Activated CD4-positive, alpha-beta T cell treated with anti-CD3 and anti-CD28 coated beads for 36 hours (primary cell): ENCODE results near the gene A2ML1. TPM values are rescaled to one million over a fixed set of nuclear protein-coding genes. Genes with fewer than 3 reads are reported as not detected.

Source experiments
- ATAC-seq: fragments of 200-7000 bp; cut with Tn5 transposase; one replicate; pipeline ENCODE4 v1.10.0; 2021; ENCODE audit warnings: mild to moderate bottlenecking, moderate library complexity
- CTCF ChIA-PET: fragments of 350-600 bp; sonication (Branson Sonifier 250); formaldehyde crosslinking; loops from one replicate; lab custom pipeline; 2021; ENCODE audit warnings: antibody characterized with exemption; lab: Charles Lee
- POLR2A ChIA-PET: fragments of 350-600 bp; sonication (Branson Sonifier 250); formaldehyde crosslinking; loops from one replicate; lab custom pipeline; 2021; ENCODE audit warnings: antibody characterized with exemption, inconsistent platforms; lab: Charles Lee
- DNase-seq: peaks from one replicate; pipeline ENCODE4 v3.0.0-alpha.2; 2020
- H3K27ac Mint-ChIP-seq: one replicate; pipeline ENCODE4 v1.8.0; 2021; ENCODE audit warnings: mixed read lengths
- H3K27me3 Mint-ChIP-seq: one replicate; pipeline ENCODE4 v1.8.0; 2021; ENCODE audit warnings: mixed read lengths
- H3K36me3 Mint-ChIP-seq: one replicate; pipeline ENCODE4 v1.8.0; 2021; ENCODE audit warnings: low read depth, mixed read lengths
- H3K4me1 Mint-ChIP-seq: one replicate; pipeline ENCODE4 v1.8.0; 2021; ENCODE audit warnings: mixed read lengths
- H3K4me3 Mint-ChIP-seq: one replicate; pipeline ENCODE4 v1.8.0; 2021; ENCODE audit warnings: mild to moderate bottlenecking, moderate library complexity, mixed read lengths
- H3K9me3 Mint-ChIP-seq: one replicate; pipeline ENCODE4 v1.8.0; 2021; ENCODE audit warnings: low read depth, mixed read lengths
- intact Hi-C, 2 experiments: fragments of 100-400 bp; cut with DNase I in 1 of 2; cut with micrococcal nuclease in 1 of 2; formaldehyde crosslinking; loops; one replicate each; pipeline versions ENCODE4 v1.14.2 to v1.15.1; 2022 to 2024; cut with DNase I, micrococcal nuclease
- total RNA-seq, 2 experiments: library from RNA; stranded (reverse); gene quantifications; one replicate each; pipeline ENCODE4 v1.2.3, GENCODE V29; 2021

The A2ML1 gene
- total RNA-seq, 2 experiments from 2014 or later: not detected

- ChIA-PET CTCF (no interaction called here), POLR2A (no interaction called here)
- no peak overlapping the region for H3K4me3 Mint-ChIP-seq
- intact Hi-C loops: no loop called here
- H3K9me3 Mint-ChIP-seq: no peaks in the 10 kb centered on the region
- no peak overlapping the region for H3K27ac Mint-ChIP-seq
- peaks cover 13% of the 10 kb centered on the region for H3K27me3 Mint-ChIP-seq
- no peak for DNase-seq
- no peaks in the 10 kb centered on the region for H3K36me3 Mint-ChIP-seq
- ATAC-seq: no peak
- H3K4me1 Mint-ChIP-seq: peaks cover under 1% of the 10 kb centered on the region
These were observed 10.1 kb downstream of the A2ML1 start for GRCh38 chr12:8832500-8832899.

DNA sequence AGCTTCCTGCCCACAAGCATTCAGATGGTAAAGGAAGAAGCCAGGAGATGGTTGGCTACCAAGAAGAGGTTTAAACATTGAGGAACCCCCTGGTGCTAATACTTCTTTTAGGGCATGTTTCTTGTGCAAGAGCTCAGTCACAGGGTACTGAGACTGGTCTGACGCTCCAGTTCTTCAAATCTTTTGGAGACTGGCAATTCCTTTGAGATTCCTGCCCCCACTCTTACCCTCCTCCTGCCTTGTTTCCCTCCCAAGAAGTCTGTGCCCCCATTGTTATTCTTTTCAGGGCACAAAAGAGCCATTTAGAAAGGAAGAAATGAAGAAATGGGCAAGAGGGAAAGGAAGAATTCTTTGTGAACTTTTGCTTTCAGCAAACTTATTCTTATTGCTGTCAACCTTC, 11.8 kb downstream of the A2ML1 start:
- Mint-ChIP-seq H3K27ac (no peak overlapping the region), H3K4me1 (no peaks in the 10 kb centered on the region), H3K27me3 (peaks cover 10% of the 10 kb centered on the region), H3K36me3 (no peaks in the 10 kb centered on the region), H3K4me3 (no peak overlapping the region), H3K9me3 (no peaks in the 10 kb centered on the region)
- DNase-seq: no peak
- intact Hi-C loops: no loop called here
- CTCF ChIA-PET: no interaction called here
- ATAC-seq: no peak
- POLR2A ChIA-PET: no interaction called here

GRCh38 chr12:8837291-8837690, 14.9 kb downstream of the A2ML1 start:
- H3K36me3 Mint-ChIP-seq: no peaks in the 10 kb centered on the region
- H3K4me1 Mint-ChIP-seq: no peaks in the 10 kb centered on the region
- DNase-seq (no peak), ATAC-seq (no peak)
- no peak overlapping the region for H3K4me3 Mint-ChIP-seq
- no peak overlapping the region for H3K27ac Mint-ChIP-seq
- POLR2A ChIA-PET: no interaction called here
- no peaks in the 10 kb centered on the region for H3K9me3 Mint-ChIP-seq
- CTCF ChIA-PET: interaction anchor here (1.2 kb wide), 1 partner anchor 180 kb away, joined by 4 read pairs; no protein-coding TSS in a partner anchor
- peaks cover 10% of the 10 kb centered on the region for H3K27me3 Mint-ChIP-seq
- intact Hi-C loops: no loop called here

DNA sequence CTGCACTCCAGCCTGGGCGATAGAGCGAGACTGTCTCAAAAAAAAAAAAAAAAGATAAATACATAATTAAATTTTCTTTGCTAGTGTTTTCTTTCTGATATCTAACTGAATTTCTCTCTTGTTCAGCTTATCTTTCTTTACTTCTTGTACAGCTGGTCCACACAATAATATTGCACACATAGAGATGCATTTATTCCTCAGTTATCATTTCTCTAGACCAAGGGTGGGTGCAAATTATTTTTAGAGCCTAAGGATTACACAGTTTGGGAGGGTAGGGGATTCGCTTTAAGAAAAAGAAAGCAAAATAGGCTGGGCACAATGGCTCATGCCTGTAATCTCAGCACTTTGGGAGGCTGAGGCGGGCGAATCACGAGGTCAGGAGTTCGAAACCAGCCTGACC, 17.9 kb downstream of the A2ML1 start:
- no peaks in the 10 kb centered on the region for H3K36me3 Mint-ChIP-seq
- no peak for DNase-seq
- H3K4me3 Mint-ChIP-seq: no peak overlapping the region
- no peaks in the 10 kb centered on the region for H3K4me1 Mint-ChIP-seq
- CTCF ChIA-PET: interaction anchor here (0.5 to 2.1 kb wide), 3 partner anchors 18 to 104 kb away, joined by 3 to 7 read pairs (median 4); no protein-coding TSS in a partner anchor
- intact Hi-C loops: no loop called here
- no peaks in the 10 kb centered on the region for H3K9me3 Mint-ChIP-seq
- POLR2A ChIA-PET: no interaction called here
- ATAC-seq: no peak
- peaks cover 10% of the 10 kb centered on the region for H3K27me3 Mint-ChIP-seq
- H3K27ac Mint-ChIP-seq: no peak overlapping the region

DNA sequence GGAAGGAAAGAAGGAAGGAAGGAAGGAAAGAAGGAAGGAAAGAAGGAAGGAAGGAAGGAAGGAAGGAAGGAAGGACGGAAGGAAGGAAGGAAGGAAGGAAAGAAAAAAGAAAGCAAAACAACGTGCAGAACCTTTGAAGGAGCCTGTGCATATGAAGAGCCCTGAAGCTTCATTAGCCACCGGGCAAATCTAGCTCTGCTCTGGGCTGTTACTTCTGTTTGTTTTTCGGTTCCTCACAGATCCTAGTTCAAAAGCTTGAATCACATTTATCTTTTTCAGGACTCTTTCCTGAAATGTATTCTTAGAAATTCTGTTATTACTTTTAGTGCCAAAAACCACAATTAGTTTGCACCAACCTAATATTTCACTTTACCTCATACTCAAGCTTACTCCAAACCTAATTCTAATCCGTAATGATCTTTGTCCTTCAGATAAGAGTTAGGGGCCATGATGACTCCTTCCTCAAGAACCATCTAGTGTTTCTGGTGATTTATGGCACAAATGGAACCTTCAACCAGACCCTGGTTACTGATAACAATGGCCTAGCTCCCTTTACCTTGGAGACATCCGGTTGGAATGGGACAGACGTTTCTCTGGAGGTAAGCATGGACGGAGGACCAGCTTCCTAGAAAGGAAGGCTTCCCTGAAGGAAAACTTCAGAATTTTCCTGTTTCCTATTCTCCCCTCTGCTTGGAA, 18.7 kb downstream of the A2ML1 start:
- intact Hi-C loops: no loop called here
- CTCF ChIA-PET: interaction anchor here (0.7 to 2.1 kb wide), 4 partner anchors 11 to 184 kb away, joined by 3 to 7 read pairs (median 4); no protein-coding TSS in a partner anchor
- Mint-ChIP-seq H3K9me3 (no peaks in the 10 kb centered on the region), H3K27ac (no peak overlapping the region), H3K36me3 (no peaks in the 10 kb centered on the region), H3K4me1 (no peaks in the 10 kb centered on the region), H3K27me3 (peaks cover 11% of the 10 kb centered on the region), H3K4me3 (no peak overlapping the region)
- POLR2A ChIA-PET: no interaction called here
- DNase-seq: no peak
- ATAC-seq: no peak

DNA sequence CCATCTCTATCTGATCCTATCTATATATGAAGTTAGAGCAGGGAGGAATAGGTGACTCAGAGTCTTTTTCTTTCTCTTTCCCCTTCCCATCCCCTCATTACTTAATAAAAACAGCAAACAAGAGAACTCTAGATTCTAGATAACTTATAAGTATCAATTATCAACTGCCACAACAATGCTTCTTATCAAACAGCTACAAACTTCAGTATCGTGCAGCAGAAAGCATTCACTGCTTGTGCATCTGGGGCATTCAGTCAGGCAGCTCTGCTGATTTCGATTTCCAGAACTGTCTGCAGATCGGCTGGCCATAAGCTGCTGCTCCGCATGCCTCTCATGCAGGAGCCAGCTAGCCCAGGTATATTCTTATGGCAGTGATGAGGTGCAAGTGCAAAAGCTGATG, 19.4 kb downstream of the A2ML1 start:
- H3K27ac Mint-ChIP-seq: no peak overlapping the region
- ATAC-seq (no peak), DNase-seq (no peak)
- ChIA-PET CTCF (interaction anchor here (1.0 to 2.1 kb wide), 2 partner anchors 19 to 185 kb away, joined by 3 to 7 read pairs; no protein-coding TSS in a partner anchor), POLR2A (no interaction called here)
- H3K9me3 Mint-ChIP-seq: no peaks in the 10 kb centered on the region
- intact Hi-C loops: no loop called here
- H3K4me1 Mint-ChIP-seq: no peaks in the 10 kb centered on the region
- H3K36me3 Mint-ChIP-seq: no peaks in the 10 kb centered on the region
- no peak overlapping the region for H3K4me3 Mint-ChIP-seq
- peaks cover 8% of the 10 kb centered on the region for H3K27me3 Mint-ChIP-seq

GRCh38 chr12:8844665-8845064, 22.2 kb downstream of the A2ML1 start:
- intact Hi-C loops: no loop called here
- no peak overlapping the region for H3K27ac Mint-ChIP-seq
- no peaks in the 10 kb centered on the region for H3K9me3 Mint-ChIP-seq
- H3K27me3 Mint-ChIP-seq: peaks cover 4% of the 10 kb centered on the region
- no peaks in the 10 kb centered on the region for H3K4me1 Mint-ChIP-seq
- POLR2A ChIA-PET: no interaction called here
- H3K36me3 Mint-ChIP-seq: no peaks in the 10 kb centered on the region
- no peak for DNase-seq
- H3K4me3 Mint-ChIP-seq: no peak overlapping the region
- CTCF ChIA-PET: no interaction called here
- no peak for ATAC-seq

GRCh38 chr12:8846305-8846704, 23.9 kb downstream of the A2ML1 start:
- POLR2A ChIA-PET: no interaction called here
- DNase-seq (no peak), ATAC-seq (no peak)
- Mint-ChIP-seq H3K27me3 (peaks cover 4% of the 10 kb centered on the region), H3K4me3 (no peak overlapping the region), H3K9me3 (no peaks in the 10 kb centered on the region), H3K4me1 (no peaks in the 10 kb centered on the region), H3K27ac (no peak overlapping the region), H3K36me3 (no peaks in the 10 kb centered on the region)
- CTCF ChIA-PET: no interaction called here
- intact Hi-C loops: no loop called here

GRCh38 chr12:8847435-8847834, 25.0 kb downstream of the A2ML1 start:
- Mint-ChIP-seq H3K4me3 (no peak overlapping the region), H3K27me3 (peaks cover 4% of the 10 kb centered on the region), H3K36me3 (no peaks in the 10 kb centered on the region), H3K9me3 (no peaks in the 10 kb centered on the region), H3K4me1 (no peaks in the 10 kb centered on the region), H3K27ac (no peak overlapping the region)
- POLR2A ChIA-PET: no interaction called here
- CTCF ChIA-PET: interaction anchor here (1.2 kb wide), 1 partner anchor 42 kb away, joined by 5 read pairs; no protein-coding TSS in a partner anchor
- no peak for DNase-seq
- ATAC-seq: no peak
- intact Hi-C loops: no loop called here

DNA sequence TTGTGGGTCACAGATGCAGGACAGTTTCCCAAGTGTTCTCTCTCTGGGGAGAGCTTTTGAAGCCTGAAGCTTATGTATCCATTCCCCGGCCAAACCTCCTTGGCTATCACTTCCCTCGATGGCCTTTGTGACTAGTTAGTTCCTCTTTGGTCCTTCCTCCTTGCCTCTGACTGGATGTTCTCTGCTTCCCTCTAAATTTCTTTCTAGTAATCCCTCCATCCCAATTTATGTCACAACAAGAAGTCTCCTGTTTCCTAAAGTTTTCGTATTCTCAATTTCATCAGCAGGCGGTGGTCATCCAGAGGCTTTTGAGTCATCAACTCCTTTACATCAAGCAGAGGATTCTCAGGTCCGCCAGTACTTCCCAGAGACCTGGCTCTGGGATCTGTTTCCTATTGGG, 27.5 kb downstream of the A2ML1 start:
- ChIA-PET POLR2A (no interaction called here), CTCF (no interaction called here)
- ATAC-seq: no peak
- Mint-ChIP-seq H3K27ac (no peak overlapping the region), H3K36me3 (no peaks in the 10 kb centered on the region), H3K27me3 (peaks cover 2% of the 10 kb centered on the region), H3K4me1 (no peaks in the 10 kb centered on the region), H3K9me3 (no peaks in the 10 kb centered on the region), H3K4me3 (no peak overlapping the region)
- intact Hi-C loops: no loop called here
- no peak for DNase-seq

- Mint-ChIP-seq H3K27ac (no peak overlapping the region), H3K36me3 (no peaks in the 10 kb centered on the region), H3K9me3 (no peaks in the 10 kb centered on the region), H3K4me1 (no peaks in the 10 kb centered on the region), H3K27me3 (no peaks in the 10 kb centered on the region), H3K4me3 (no peak overlapping the region)
- intact Hi-C loops: no loop called here
- POLR2A ChIA-PET: no interaction called here
- CTCF ChIA-PET: interaction anchor here (0.6 to 2.4 kb wide), 2 partner anchors 8 to 11 kb away, joined by 3 to 13 read pairs; no protein-coding TSS in a partner anchor
- ATAC-seq: no peak
- no peak for DNase-seq
These were observed 29.7 kb downstream of the A2ML1 start for GRCh38 chr12:8852119-8852518.

DNA sequence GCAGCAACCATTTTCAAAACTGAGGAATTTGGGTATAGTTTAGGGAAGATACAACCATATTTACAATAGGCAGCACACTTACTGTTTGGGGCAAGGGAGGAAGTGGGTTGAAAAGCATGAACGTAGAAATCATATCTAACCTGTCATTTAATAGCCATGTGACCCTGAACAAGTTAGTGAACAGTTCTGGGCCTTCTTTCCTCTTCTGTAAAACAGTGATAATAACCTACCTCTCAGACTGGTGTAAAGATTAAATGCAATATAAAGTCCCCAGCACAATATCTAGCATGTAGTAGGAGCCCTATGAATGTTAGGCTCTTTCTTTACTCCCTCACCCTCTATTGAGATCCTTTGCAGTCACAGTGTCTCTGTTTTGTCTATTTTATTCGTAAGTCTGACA, 33.5 kb downstream of the A2ML1 start:
- H3K9me3 Mint-ChIP-seq: no peaks in the 10 kb centered on the region
- no peaks in the 10 kb centered on the region for H3K36me3 Mint-ChIP-seq
- no peak overlapping the region for H3K4me3 Mint-ChIP-seq
- ChIA-PET POLR2A (no interaction called here), CTCF (interaction anchor here (1.2 kb wide), 1 partner anchor 25 kb away, joined by 3 read pairs; no protein-coding TSS in a partner anchor)
- ATAC-seq: no peak
- no peaks in the 10 kb centered on the region for H3K27me3 Mint-ChIP-seq
- H3K27ac Mint-ChIP-seq: no peak overlapping the region
- intact Hi-C loops: no loop called here
- H3K4me1 Mint-ChIP-seq: no peaks in the 10 kb centered on the region
- DNase-seq: no peak
